K562 (cell line): ENCODE measurements around the gene PPP3CA.

Source experiments
- ATF6 ChIP-seq: sonication (generic); formaldehyde crosslinking; IDR thresholded peaks from 2 replicates; pipeline ENCODE4 v1.4.0; 2020; ENCODE audit warnings: mild to moderate bottlenecking, missing genetic modification reagents
- ELF4 ChIP-seq: fragments of 450-650 bp; formaldehyde crosslinking; IDR thresholded peaks from 2 replicates; pipeline ENCODE4 v1.4.0; 2022; ENCODE audit warnings: missing genetic modification characterization
- FOSL1 ChIP-seq: fragments of 200-800 bp; sonication (Bioruptor generic); conservative IDR thresholded peaks from 2 replicates; pipeline ENCODE4 v1.6.1; 2016; ENCODE audit warnings: missing genetic modification characterization, missing compliant biosample characterization
- FOXJ3 ChIP-seq: sonication (generic); formaldehyde crosslinking; IDR thresholded peaks from 2 replicates; pipeline ENCODE4 v1.4.0; 2020; ENCODE audit warnings: mild to moderate bottlenecking, missing genetic modification reagents
- MTA1 ChIP-seq: fragments of 450-650 bp; IDR thresholded peaks from 2 replicates; pipeline ENCODE4 v1.6.1; 2017; ENCODE audit warnings: borderline replicate concordance
- NKRF ChIP-seq: fragments of 450-650 bp; IDR thresholded peaks from 2 replicates; pipeline ENCODE4 v1.6.1; 2016; ENCODE audit warnings: borderline replicate concordance
- PTTG1 ChIP-seq: fragments of 450-650 bp; IDR thresholded peaks from 2 replicates; pipeline ENCODE4 v1.6.1; 2016; ENCODE audit warnings: low read depth, mild to moderate bottlenecking, missing genetic modification characterization, missing compliant biosample characterization
- REST ChIP-seq, 2 experiments: fragments of 450-650 bp; formaldehyde crosslinking in 1 of 2; IDR thresholded peaks; 2 replicates each; pipeline versions ENCODE4 v1.4.0 to v1.6.1; 2014 to 2020; ENCODE audit warnings: mild to moderate bottlenecking in 2 of 2, borderline replicate concordance in 1 of 2, low read depth in 1 of 2
- USF1 ChIP-seq: sonication (generic); formaldehyde crosslinking; IDR thresholded peaks from 2 replicates; pipeline ENCODE4 v1.9.0; 2022; ENCODE audit warnings: mild to moderate bottlenecking, missing genetic modification reagents
- ZFP91 ChIP-seq: sonication (generic); formaldehyde crosslinking; IDR thresholded peaks from 2 replicates; pipeline ENCODE4 v1.8.0; 2022; ENCODE audit warnings: mild to moderate bottlenecking, missing genetic modification reagents
- ZNF184 ChIP-seq: sonication (generic); formaldehyde crosslinking; IDR thresholded peaks from 2 replicates; pipeline ENCODE4 v1.5.0; 2020; ENCODE audit warnings: missing genetic modification reagents
- ZNF354B ChIP-seq: fragments of 250-450 bp; sonication (Bioruptor Pico); IDR thresholded peaks from 2 replicates; pipeline ENCODE4 v1.4.0; 2020
- TF ChIP-seq, protein P1 (sequence below), 2 experiments: fragments of 450-650 bp; IDR thresholded peaks; 2 replicates each; pipeline ENCODE4 v1.6.1; 2016
- TF ChIP-seq, protein P2 (sequence below): fragments of 450-650 bp; formaldehyde crosslinking; IDR thresholded peaks from 2 replicates; pipeline ENCODE4 v1.4.0; 2022; ENCODE audit warnings: missing genetic modification characterization

DNA sequence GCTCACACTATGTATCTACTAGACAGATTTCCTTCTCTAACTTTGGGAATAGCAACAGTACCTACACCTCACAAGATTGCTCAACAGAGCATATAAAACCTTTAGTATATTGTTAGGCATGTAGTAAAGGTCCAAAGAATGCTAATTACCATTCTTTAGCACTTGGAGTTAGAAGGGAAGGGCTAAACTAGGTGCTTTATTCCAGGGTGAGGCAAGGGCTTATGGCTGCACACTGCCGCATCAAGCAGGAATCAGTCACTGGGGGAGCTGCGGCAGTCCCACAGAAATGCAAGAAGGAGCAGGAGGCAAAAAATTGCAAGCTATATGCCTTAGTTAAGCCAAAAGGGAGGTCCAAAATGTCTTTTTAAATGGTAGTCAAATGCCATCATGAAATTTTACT, 162.7 kb downstream of the PPP3CA start:
- TF ChIP-seq MTA1 (no peak), ELF4 (CRISPR knock-in tag) (no peak), ZFP91 (CRISPR knock-in tag) (no peak), ZNF354B (CRISPR knock-in tag) (no peak), USF1 (CRISPR knock-in tag) (no peak), PTTG1 (tag) (no peak), FOXJ3 (CRISPR knock-in tag) (no peak), REST (IDR thresholded peaks at IDR 0.05; ENCODE audit: borderline replicate concordance) (no peak), REST (CRISPR knock-in tag; IDR thresholded peaks at IDR 0.05; ENCODE audit: low read depth) (no peak), ATF6 (CRISPR knock-in tag) (no peak), NKRF (no peak), ZNF184 (no peak), FOSL1 (tag) (no peak)
- TF ChIP-seq, protein P1, sequence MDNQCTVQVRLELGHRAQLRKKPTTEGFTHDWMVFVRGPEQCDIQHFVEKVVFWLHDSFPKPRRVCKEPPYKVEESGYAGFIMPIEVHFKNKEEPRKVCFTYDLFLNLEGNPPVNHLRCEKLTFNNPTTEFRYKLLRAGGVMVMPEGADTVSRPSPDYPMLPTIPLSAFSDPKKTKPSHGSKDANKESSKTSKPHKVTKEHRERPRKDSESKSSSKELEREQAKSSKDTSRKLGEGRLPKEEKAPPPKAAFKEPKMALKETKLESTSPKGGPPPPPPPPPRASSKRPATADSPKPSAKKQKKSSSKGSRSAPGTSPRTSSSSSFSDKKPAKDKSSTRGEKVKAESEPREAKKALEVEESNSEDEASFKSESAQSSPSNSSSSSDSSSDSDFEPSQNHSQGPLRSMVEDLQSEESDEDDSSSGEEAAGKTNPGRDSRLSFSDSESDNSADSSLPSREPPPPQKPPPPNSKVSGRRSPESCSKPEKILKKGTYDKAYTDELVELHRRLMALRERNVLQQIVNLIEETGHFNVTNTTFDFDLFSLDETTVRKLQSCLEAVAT (IDR thresholded peaks at IDR 0.05), result no peak
- TF ChIP-seq, protein P2, sequence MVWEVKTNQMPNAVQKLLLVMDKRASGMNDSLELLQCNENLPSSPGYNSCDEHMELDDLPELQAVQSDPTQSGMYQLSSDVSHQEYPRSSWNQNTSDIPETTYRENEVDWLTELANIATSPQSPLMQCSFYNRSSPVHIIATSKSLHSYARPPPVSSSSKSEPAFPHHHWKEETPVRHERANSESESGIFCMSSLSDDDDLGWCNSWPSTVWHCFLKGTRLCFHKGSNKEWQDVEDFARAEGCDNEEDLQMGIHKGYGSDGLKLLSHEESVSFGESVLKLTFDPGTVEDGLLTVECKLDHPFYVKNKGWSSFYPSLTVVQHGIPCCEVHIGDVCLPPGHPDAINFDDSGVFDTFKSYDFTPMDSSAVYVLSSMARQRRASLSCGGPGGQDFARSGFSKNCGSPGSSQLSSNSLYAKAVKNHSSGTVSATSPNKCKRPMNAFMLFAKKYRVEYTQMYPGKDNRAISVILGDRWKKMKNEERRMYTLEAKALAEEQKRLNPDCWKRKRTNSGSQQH (CRISPR knock-in tag), result no peak
